Stomach (tissue), 4 donors: Measurements from ENCODE around the gene AMBP.

Experiments
- POLR2A ChIP-seq, 4 donors: fragments of 450-650 bp; IDR thresholded peaks; one replicate each; pipeline ENCODE4 v1.6.1; 2016; ENCODE audit warnings: antibody characterized with exemption in 4 of 4, control low read depth in 2 of 4, mild to moderate bottlenecking in 1 of 4, moderate library complexity in 1 of 4
- TF ChIP-seq, protein P1 (sequence below), 7 experiments: fragments of 450-650 bp in 4 of 7; fragments of 200-600 bp in 3 of 7; sonication (generic) in 3 of 7; IDR thresholded peaks; one replicate each; pipeline ENCODE4 v1.5.1; 2016 to 2019; ENCODE audit warnings: antibody characterized with exemption in 7 of 7, control low read depth in 2 of 7, mild to moderate bottlenecking in 1 of 7

DNA sequence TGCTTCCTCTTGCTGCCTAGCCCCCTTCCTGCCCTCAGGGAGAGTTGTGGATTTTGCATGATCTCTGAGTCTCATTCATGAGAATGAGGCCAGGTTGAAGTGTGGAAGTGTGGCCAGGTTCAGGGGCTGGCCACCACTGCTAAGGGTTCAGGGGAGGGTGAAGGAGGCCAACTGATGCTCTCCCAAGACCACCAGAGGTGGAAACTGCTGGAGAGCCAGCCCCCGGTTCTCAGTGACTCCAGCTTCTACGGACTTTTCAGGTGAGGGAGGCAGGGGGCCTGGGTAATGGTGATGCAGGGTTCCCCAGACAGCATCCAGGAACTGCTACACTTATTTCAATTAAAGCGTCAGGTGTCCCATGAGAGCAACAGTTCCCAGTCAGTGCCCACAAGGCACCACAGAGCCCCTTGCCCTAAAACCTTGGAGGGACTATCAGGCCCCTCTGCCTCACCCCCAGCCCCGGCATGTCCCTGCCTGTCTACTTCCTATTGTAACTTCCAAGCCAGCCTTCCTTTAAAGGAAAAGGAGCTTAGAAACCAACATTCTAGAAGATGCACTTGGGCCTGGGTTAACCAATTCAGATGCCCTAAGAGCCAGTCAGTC, 50.1 kb downstream of the AMBP start:
- TF ChIP-seq, protein P1, sequence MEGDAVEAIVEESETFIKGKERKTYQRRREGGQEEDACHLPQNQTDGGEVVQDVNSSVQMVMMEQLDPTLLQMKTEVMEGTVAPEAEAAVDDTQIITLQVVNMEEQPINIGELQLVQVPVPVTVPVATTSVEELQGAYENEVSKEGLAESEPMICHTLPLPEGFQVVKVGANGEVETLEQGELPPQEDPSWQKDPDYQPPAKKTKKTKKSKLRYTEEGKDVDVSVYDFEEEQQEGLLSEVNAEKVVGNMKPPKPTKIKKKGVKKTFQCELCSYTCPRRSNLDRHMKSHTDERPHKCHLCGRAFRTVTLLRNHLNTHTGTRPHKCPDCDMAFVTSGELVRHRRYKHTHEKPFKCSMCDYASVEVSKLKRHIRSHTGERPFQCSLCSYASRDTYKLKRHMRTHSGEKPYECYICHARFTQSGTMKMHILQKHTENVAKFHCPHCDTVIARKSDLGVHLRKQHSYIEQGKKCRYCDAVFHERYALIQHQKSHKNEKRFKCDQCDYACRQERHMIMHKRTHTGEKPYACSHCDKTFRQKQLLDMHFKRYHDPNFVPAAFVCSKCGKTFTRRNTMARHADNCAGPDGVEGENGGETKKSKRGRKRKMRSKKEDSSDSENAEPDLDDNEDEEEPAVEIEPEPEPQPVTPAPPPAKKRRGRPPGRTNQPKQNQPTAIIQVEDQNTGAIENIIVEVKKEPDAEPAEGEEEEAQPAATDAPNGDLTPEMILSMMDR (IDR thresholded peaks at IDR 0.05) = no peak
- TF ChIP-seq POLR2A (IDR thresholded peaks at IDR 0.05) = no peak
